Inflammatory macrophage treated with lipopolysaccharide for 4 hours (primary cell): Measurements from ENCODE around the gene MANEA.
"Not testable (repeated sequence)": the region's sequence is repeated elsewhere in the genome, so short reads cannot be mapped to it uniquely, and the experiment has no call there.

Source experiments
- DNase-seq: peaks from one replicate; pipeline ENCODE4 v3.0.0-alpha.2; 2020

Gene MANEA, protein sequence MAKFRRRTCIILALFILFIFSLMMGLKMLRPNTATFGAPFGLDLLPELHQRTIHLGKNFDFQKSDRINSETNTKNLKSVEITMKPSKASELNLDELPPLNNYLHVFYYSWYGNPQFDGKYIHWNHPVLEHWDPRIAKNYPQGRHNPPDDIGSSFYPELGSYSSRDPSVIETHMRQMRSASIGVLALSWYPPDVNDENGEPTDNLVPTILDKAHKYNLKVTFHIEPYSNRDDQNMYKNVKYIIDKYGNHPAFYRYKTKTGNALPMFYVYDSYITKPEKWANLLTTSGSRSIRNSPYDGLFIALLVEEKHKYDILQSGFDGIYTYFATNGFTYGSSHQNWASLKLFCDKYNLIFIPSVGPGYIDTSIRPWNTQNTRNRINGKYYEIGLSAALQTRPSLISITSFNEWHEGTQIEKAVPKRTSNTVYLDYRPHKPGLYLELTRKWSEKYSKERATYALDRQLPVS

DNA sequence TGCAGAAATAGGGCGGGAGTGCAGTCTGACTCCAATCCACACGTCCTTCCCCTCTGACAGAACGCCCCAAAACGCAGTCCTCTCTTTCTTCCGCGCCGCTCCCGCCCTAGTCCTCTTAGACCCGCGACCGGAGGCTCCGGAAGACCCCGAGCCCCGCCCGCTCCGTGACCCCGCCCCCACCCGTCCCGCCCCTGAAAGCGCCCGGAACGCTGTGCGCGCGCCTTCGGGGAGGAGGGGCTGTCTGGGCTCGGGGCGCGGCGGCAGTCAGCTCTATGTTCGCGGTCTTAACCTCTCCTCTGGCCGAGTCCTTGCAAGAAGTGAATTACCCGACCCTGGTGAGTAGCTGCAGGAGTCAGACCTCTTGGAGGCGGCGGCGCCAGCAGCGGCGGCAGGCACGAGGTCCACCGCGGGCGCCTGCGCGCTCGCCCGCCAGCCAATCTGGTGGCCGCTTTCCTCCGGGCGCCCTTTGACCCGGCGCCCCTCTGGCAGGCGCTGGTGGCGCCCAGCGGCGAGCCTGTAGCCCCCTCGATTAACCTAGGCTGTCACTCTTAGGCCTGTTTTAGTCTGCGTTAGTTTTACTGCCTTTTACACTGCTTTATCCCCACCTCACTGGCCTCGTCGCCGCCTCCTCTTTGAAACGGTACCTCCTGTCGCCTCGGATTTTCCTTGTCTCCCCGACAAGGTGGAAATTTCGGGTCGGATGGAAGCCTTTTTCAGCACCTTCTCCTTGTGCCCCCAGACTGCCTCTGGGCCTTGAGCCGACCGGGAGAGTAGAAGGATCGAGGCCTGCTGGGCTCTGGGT is at the start of gene MANEA:
Gene MANEA, plus strand, starts transcription at position 232 of the 802 bp plus-strand sequence. CDS start 8,905 bp downstream, outside the sequence.
- DNase-seq: peak; percentile 78

DNA sequence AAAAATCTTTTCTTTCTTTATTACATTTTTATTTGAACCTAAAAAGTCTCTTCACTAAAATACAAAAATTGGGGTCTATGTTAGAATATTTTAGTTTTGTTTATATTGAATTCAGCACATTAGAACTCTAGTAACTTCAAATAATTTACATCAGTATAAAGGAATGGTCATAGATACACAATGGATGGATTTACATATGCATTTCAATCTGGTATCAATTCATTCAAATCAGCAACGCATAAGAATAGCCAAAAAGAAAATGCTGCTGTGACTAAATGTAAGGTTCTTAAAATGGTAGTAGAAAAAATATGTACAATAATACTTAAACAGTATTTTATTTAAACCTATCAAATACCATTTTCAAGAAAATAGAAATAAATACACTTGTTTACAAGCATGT is 47.6 kb upstream of the MANEA start:
- DNase-seq: no peak

DNA sequence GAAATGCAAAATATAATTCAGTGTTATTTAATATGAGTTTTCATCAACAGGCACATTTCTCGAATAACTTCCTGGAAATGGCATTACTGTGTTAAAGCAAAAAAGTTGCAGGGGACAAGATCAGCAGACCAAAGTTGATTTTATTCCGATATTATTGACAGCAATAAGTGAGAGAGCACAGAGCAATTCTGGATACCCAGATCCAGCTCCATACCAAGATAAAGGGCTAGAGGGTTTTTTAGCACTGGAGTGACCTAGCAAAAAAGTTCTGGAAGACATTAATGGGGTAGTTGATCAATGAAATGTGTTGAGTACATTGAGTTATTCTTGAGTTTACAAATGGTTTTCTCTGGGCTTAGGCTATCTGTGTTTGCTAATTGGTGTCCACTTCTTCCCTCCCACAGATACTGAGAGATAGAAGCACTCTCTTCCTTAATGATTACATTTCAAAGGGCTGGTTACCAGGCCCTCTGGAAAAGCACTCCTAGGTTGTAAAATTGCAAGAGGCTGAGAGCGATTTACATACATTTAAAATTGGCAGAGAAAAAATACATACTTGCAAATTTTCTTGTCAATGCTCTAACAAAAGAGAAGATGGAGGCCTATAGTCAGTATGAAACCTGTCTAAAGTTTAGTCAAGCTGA is 47.0 kb upstream of the MANEA start:
- DNase-seq: no peak

DNA sequence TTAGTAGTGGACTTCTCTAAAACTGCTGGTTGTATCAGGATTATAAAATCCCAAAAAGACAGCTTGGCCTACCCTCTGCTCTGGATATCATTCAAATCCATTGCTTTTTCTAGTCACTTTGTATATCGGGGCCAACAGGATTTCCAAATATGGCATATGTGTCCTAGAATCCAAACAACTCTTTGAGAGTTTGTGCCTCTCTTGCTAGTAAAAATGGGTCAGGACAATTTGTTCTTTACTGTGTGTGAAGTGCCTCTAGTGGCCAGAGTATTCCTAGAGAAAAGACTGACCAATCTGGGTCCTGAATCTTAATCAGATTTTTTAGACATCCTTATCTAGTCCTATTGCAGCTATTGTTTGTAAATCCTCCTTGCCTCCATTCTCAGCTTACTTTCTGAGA is 33.5 kb upstream of the MANEA start:
- DNase-seq: no peak

DNA sequence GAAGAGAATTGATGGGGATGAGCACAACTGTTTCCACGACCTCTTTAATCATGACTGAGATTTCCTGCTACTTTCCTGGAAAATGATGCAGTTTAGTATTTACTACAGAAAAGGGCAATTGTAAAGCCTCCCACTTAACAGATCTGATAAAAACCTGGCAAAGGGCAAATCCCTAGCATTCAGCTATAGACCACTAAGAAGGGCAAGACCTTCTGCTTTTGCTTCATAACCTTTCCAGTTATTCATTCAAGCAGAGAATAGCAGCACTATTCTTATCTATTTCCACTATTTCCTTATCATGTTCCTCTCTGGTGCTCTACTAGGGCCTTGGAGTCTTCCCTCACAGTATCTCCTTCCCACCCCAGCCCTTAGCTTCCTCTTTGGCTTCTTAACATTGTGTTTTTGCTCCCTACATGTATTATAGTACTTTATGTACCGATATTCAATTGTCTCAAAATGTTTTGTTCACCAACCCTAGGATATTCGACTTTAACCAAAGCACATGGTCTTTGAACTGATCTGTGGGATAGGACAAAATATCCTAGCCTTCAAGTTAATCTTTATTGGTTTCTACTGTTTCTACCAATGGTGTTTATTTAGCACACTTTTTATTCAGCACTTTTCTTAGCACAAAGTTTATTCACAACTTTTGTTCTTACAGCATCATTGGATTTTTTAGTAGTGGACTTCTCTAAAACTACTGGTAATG is 32.7 kb upstream of the MANEA start:
- DNase-seq: no peak

DNA sequence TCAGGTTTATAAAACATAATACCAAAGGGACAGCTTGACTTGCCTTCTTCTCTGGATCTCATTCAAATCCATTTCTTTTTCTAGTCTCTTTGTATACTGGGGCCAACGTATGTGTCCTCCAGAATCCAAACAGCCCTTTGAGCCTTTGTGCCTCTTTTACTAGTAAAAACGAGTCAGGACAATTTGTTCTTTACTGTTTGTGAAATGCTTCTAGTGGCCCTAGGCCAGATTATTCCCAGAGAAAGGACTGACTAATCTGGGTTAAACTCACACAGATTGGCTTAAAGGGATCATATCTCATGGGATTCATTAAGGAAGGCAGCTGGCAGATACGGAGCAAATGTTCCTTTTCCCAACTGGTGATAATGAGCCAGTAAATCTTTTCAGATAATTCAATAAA is 32.1 kb upstream of the MANEA start:
- DNase-seq: no peak

DNA sequence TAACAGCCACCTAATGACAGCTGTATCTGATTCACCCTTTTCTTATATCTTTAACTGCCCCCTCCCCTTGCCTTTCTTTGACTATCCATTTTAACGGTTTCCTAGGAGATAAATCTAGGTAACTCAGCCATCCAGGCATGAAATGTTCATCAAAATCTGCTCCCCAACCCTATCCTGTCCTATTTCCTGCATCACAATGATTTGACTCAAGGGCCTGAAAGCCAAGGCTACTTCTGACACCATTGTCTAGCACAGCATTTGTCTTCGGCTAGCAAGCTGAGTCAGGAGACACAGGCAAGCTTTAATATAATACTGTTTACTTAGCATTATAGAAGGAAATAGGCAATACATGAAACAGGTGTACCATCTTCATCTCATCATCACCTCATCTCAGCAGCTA is 31.6 kb upstream of the MANEA start:
- DNase-seq: no peak

DNA sequence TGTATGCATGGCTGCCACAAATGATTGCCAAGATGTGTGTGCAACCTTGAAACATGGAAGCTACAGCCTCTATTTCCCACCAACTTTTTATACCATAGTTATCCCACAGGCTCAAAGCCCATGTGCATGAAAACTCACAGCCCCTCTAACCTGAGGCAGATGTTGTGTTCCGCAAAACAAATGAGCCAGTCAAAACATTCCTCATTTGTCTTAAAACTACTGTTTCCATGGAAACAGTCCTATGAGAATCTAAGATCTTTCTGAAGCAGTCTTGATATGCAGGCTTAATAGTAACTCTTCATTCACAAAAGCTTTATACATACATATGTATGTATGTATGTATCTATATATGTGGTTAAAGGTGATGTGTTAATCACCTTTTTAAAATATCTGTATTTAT is 31.2 kb upstream of the MANEA start:
- no peak for DNase-seq

DNA sequence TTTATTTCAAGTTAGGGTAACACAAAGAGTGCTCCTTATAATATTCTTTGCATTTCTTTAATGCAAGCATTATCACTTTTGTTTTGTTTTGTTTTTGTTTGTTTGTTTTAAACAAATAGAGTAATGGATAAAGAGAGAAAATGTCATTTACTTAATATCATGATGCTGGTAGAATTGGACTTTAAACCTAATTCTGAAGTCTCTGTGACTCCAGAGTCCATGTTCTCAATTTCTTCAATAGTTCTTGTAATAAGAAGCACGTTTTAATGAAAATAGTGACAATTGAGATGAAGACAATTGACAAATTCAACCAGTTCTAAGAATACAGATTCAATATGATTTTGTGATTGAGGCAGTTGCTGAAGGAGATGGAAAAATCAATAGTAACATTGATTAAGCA is 30.3 kb upstream of the MANEA start:
- no peak for DNase-seq

DNA sequence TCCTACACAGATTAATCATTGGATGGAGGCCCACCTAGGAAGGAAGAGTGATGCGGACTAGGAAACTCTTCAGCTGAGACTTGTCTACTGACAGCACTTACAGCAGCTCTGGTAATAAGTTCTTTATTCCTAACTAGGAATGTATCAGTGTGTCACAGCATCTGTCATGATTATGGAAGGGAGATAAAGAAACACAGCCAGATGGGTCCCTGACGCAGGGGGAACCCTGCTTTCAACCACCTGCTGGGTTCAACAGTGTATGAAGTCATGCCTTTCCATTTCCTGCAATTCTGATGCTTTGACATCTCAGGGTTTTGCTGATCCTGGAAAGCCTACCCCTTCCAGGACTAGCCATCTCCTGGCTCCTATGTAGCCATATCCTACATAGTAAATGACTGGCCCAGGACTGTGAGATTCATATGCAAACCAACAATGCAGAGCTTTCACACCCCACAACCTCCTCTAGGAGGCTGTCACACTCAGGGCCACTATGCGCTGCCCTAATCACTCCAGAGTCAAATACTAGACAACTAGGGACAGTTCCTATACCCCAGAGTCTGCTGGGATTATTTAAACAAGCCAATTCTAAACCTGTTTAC is 29.0 kb upstream of the MANEA start:
- DNase-seq: no peak

DNA sequence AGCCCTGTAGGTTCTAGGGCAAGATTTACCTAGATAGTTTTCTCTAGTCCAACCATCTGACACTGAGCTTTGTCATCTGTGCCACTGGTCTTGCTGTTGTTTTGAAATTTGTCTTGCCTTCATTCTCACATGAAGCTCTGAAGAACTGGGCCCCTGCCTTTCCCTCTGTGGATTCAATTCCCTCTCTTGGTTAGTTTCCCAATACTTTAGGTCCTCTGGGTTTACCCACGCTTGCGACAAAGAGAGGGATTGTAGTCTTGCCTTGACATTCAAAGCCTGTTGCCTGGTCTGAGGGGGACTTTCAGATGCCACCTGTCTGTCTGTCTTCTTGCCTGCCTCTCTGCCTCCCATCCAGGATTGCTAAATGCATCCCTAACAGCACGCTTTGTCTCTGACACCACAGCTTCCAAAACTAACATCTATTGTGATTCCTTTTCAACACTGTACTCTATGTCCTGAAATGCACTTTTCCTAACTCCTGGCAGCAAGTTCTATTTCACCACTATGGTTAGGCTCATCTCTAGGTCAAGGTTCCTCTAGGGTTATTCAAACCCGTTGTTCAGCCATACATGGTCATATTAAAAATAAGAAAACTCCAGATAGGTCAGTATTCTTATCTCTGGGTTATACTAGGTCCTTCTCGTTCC is 25.5 kb upstream of the MANEA start:
- no peak for DNase-seq

DNA sequence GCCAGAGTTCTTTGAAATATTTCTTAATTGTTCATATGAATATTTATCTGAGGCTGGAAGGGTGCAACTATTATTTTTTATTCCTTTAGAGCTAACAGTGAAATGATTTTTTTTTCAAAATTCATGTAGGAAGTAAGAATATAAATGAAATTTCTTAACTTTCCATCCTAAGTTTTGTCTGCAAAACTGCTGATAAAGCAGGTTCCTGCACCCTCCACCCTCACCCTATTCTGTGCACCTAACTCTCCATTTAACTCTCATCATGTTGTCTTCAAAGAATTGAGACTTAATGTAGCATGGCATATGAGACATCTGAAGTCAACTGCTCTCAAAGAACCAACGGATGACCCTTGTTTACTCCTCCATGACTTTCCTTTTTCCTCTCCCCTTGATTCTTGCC is 23.5 kb upstream of the MANEA start:
- no peak for DNase-seq

DNA sequence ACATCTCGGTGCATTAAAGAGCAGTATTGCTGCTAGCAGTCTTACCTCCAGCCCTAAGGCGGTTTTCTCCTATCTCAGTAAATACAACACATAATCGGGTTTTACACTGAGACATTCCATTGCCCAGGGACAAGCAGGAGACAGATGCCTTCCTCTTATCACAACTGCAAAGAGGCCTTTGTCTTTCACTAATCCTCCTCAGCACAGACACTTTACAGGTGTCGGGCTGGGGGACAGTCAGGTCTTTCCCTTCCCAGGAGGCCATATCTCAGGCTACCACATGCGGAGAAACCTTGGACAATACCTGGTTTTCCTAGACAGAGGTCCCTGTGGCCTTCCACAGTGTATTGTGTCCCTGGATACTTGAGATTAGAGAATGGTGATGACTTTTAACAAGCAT is 16.4 kb upstream of the MANEA start:
- DNase-seq: not testable (repeated sequence)

DNA sequence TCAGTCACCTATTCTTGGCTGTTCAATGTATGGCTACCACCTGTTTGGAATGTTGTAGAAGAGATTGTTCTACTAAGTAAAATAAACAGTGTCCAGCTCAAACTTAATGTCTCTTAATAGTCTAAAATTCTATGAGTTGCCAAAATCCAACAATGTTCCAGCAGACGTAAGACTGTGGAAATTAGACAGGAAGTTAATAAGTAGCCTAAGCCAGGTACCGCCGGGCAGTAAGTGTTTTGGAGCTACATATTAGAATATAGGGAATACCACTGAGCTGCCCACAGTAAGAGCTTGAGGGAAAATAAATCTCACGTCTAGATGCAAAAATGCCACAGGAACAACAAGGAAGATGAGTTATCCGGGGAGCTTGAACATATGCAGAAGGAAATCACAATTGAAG is 7.8 kb upstream of the MANEA start:
- DNase-seq: no peak

DNA sequence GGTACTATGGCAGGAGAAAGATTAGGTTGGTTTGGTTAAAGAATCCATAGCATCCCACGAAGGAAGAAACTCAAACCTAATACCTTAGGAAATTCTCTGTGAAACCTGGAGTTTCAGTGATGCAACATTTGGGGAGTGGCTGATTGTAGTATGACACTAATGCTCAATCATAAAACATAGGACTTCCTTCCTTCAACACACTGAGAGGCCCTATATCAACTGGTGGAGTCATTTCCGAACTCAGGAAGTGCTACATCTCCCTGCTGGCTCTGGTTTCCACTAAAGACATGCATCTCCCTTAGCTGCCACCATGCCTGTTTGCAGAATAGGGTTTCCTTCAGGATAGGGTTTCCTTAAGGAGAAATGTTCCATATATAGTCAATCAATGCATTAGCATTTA is 5.2 kb upstream of the MANEA start:
- DNase-seq: peak; percentile 26

DNA sequence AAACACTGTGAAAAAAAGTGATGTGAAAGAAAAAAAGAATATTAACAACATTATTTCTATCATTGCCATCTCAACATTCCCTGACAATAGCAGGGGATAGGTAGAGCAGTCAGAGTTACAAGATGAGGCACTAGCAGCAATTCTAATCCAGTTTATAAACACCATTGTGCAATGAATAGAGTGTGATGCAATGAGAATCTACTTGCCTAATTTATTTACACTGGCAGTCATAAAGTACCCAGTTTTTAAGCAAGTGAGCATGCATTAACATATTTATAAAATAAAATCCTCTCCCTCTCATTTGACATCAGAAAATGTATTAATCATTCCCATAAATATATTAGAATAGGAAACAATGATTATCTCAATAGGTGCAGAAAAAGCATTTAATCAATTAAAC is 2.5 kb upstream of the MANEA start:
- peak; percentile 76 for DNase-seq

DNA sequence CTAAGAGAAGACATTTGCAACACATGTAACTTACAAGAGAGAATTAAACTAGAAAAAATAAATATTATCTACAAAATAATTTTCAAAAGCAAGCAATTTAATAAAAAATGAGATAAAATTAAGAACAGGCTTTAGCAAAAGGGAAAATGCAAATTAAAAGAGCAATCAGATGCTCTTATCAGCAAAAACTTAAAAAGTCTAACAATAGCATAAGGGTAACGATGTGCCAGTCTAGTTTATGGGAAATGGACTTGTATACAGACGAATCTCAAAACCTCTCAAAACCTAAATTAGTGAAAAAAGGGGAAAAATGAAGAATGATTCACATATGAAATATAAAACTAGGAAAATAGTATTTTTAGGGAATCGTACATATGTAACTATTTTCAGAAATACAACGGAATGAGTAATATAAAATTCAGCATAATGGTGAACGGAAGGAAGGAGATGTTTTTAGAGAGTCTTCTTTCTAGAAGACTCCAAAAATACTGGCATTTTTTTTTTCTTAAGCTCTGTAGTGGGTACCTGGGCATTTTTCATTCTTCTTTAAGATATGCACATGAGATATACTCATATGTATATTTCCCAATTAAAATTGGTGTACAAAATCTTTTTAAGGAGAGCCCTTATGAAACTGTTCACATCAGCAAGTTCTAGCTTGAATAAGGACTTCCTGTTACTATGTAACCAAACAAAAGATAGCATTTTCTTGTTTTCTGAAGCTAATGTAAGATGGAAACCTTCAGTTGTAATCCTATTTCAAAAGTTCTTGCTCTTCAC is 927 bp upstream of the MANEA start:
- peak; percentile 56 for DNase-seq

DNA sequence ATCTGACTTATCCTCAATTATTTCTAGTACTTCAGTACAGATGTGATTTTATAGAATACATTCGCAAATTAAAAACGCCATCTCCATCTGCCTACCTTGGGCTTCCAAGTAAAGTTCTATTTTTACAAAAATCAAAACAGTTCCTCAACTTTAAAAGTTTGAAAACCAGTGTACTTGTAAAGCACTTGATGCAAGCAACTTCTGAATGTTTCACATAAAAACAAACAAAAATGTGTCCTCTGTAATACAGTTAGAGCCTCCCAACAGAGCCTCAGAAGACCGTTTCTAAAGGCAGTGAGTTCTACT is 384 bp upstream of the MANEA start:
- DNase-seq: no peak

DNA sequence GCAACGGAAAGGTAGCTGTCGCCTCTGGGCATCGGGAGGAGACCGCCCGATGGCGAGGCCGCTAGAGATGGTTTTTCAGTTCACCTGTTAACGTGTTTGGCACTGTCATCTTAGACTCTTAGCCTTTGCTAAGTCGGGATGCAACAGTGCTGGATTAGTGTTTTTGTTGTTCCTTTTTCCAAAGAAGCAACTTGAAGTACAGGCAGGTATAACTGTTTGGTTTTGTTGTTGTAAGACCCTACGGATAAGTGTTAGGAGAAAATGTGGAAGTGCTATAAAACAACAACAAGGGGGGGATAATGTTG is 723 bp downstream of the MANEA start:
- DNase-seq: no peak

DNA sequence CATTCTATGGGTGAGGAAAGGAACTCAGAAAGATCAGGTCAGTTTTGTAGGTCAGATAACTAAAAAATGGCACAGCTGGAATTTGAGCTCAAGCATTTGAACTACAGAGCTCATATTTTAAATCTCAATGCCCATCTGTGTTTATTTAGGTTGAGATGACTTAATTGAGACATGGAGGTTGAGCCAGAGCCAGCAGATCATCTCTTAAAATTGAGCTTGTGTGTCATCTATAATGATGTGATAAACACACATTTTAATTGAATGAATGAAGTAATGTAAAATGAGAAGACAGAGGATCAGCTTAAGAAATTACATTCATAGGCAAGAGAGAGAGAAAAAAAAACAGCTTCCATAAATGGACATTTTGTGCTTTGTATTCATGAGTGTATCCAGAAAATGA is 3.7 kb downstream of the MANEA start:
- DNase-seq: no peak

DNA sequence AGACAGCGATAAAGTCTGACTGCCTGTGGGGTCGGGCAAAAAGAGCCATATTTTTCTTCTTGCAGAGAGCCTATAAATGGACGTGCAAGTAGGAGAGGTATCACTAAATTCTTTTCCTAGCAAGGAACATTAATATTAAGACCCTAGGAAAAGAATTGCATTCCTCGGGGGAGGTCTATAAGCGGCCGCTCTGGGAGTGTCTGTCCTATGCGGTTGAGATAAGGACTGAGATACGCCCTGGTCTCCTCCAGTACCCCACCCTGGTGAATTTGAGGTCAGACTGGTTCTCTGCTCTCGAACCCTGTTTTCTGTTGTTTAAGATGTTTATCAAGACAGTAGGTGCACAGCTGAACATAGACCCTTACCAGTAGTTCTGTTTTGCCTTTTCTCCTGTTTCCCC is 6.9 kb downstream of the MANEA start:
- DNase-seq: not testable (repeated sequence)

DNA sequence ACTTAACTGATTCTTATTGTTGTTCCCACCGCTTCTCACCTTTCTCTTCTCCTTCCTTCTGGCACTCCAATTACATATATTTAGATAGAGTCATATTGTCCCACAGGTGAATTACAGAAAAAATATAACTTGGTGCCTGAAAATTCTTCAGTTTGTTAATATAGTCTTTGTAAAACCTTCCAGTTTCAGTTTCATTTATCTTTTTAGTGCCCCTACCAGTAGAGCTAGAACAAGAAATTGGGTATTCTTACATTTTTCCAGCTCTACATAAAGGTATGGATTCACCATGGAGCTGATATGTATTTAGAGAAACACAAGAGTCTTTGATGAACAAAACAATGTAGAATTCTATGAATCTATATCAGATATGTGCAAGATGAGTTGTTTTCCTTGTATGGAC is 10.7 kb downstream of the MANEA start:
- no peak for DNase-seq
